IMR-90 (cell line): ENCODE measurements around the gene RIPK4. TPM values are rescaled to one million over a fixed set of nuclear protein-coding genes. Genes with fewer than 3 reads are reported as not detected.
A peak's percentile ranks its signal among the peaks of the same experiment; 100 is the strongest.

Experiments
- ATAC-seq: fragments of 200-7000 bp; cut with Tn5 transposase; 2 replicates; pipeline ENCODE4 v1.9.1; 2020; ENCODE audit warnings: low read depth, mild to moderate bottlenecking, moderate library complexity
- BruUV-seq: library from RNA; stranded (reverse); fragments of 400-500 nt; replicated peaks from 2 replicates; lab custom pipeline; 2021; lab: Mats Ljungman, UMichigan
- CTCF ChIA-PET: fragments of 300-600 bp; formaldehyde crosslinking; extraction: SDS; loops from one replicate; lab custom pipeline; 2021; ENCODE audit warnings: antibody characterized with exemption; lab: Yijun Ruan, JAX
- POLR2A ChIA-PET: fragments of 300-600 bp; sonication (Branson Sonifier 250); formaldehyde crosslinking; loops from one replicate; lab custom pipeline; 2022; ENCODE audit warnings: antibody characterized with exemption; ENCODE audit not compliant: unreplicated experiment; lab: Charles Lee
- DNase-seq: peaks from one replicate; pipeline ENCODE4 v3.0.0; 2013
- H2AFZ ChIP-seq: replicated peaks from 2 replicates; pipeline ENCODE3; 2013; ENCODE audit warnings: low read length, mild to moderate bottlenecking; ENCODE audit not compliant: poor library complexity
- H2AK5ac ChIP-seq: 2 replicates; pipeline ENCODE4 v1.6.1; 2013; ENCODE audit warnings: low read depth, low read length, inconsistent platforms
- H2AK9ac ChIP-seq: replicated peaks from 2 replicates; pipeline ENCODE3; 2013; ENCODE audit warnings: mild to moderate bottlenecking, low read depth, low read length, moderate library complexity; ENCODE audit not compliant: poor library complexity
- H2BK120ac ChIP-seq: 2 replicates; pipeline ENCODE4 v1.6.1; 2013; ENCODE audit warnings: low read depth, low read length, inconsistent platforms
- H2BK15ac ChIP-seq: 3 replicates; pipeline ENCODE4 v1.6.1; 2013; ENCODE audit warnings: low read depth, low read length, inconsistent platforms
- H2BK20ac ChIP-seq: 2 replicates; pipeline ENCODE4 v1.6.1; 2013; ENCODE audit warnings: low read depth, mild to moderate bottlenecking, inconsistent platforms, low read length, moderate library complexity
- H2BK5ac ChIP-seq: 2 replicates; pipeline ENCODE4 v1.6.1; 2013; ENCODE audit warnings: mild to moderate bottlenecking, low read depth, low read length, inconsistent platforms; ENCODE audit not compliant: poor library complexity, severe bottlenecking
- H3K14ac ChIP-seq: replicated peaks from 2 replicates; pipeline ENCODE4 v1.6.1; 2013; ENCODE audit warnings: low read depth, low read length, inconsistent platforms
- H3K18ac ChIP-seq: 2 replicates; pipeline ENCODE4 v1.6.1; 2013; ENCODE audit warnings: low read depth, low read length, control low read depth
- H3K23ac ChIP-seq: 2 replicates; pipeline ENCODE4 v1.6.1; 2013; ENCODE audit warnings: low read depth, low read length, inconsistent platforms
- H3K27ac ChIP-seq: 2 replicates; pipeline ENCODE4 v1.5.1; 2013; ENCODE audit warnings: mild to moderate bottlenecking, control low read depth, low read length; ENCODE audit not compliant: insufficient read depth
- H3K27me3 ChIP-seq: 2 replicates; pipeline ENCODE4 v1.6.1; 2013; ENCODE audit warnings: low read length; ENCODE audit not compliant: control insufficient read depth, insufficient read depth
- H3K36me3 ChIP-seq: 2 replicates; pipeline ENCODE4 v1.6.1; 2013; ENCODE audit warnings: low read length, mixed read lengths; ENCODE audit not compliant: control insufficient read depth, insufficient read depth
- H3K4ac ChIP-seq: 2 replicates; pipeline ENCODE4 v1.6.1; 2013; ENCODE audit warnings: low read depth, low read length, inconsistent platforms
- H3K4me1 ChIP-seq: 2 replicates; pipeline ENCODE4 v1.6.1; 2013; ENCODE audit warnings: low read length, mixed read lengths; ENCODE audit not compliant: control insufficient read depth, insufficient read depth
- H3K4me2 ChIP-seq: 2 replicates; pipeline ENCODE4 v1.6.1; 2013; ENCODE audit warnings: low read depth, mild to moderate bottlenecking, control low read depth, low read length, moderate library complexity
- H3K4me3 ChIP-seq: 2 replicates; pipeline ENCODE4 v1.5.1; 2013; ENCODE audit warnings: low read depth, mild to moderate bottlenecking, control low read depth, low read length, moderate library complexity; ENCODE audit not compliant: insufficient read depth
- H3K56ac ChIP-seq: 2 replicates; pipeline ENCODE4 v1.6.1; 2013; ENCODE audit warnings: low read length, inconsistent platforms; ENCODE audit not compliant: insufficient read depth; ENCODE audit errors: extremely low read depth
- H3K79me1 ChIP-seq, 2 experiments: 2 replicates each; pipeline ENCODE4 v1.6.1; 2013; ENCODE audit warnings: low read length in 2 of 2, inconsistent platforms in 1 of 2, low read depth in 1 of 2
- H3K9ac ChIP-seq: 2 replicates; pipeline ENCODE4 v1.6.1; 2013; ENCODE audit warnings: low read depth, low read length, control low read depth
- H3K9me1 ChIP-seq: 2 replicates; pipeline ENCODE4 v1.6.1; 2013; ENCODE audit warnings: low read length, inconsistent platforms; ENCODE audit not compliant: insufficient read depth
- H3K9me3 ChIP-seq: 2 replicates; pipeline ENCODE4 v1.6.1; 2013; ENCODE audit warnings: low read length; ENCODE audit not compliant: control insufficient read depth, insufficient read depth
- H4K20me1 ChIP-seq: 2 replicates; pipeline ENCODE4 v1.6.1; 2013; ENCODE audit warnings: low read length, inconsistent platforms; ENCODE audit not compliant: insufficient read depth
- H4K5ac ChIP-seq: 2 replicates; pipeline ENCODE4 v1.6.1; 2013; ENCODE audit warnings: mild to moderate bottlenecking, low read depth, low read length, control low read depth
- H4K8ac ChIP-seq, 2 experiments: 2 replicates each; pipeline ENCODE4 v1.6.1; 2013; ENCODE audit warnings: low read depth in 2 of 2, low read length in 2 of 2, control low read depth in 1 of 2, inconsistent platforms in 1 of 2
- H4K91ac ChIP-seq: 2 replicates; pipeline ENCODE4 v1.6.1; 2013; ENCODE audit warnings: low read depth, low read length, inconsistent platforms; ENCODE audit not compliant: insufficient read depth
- BHLHE40 ChIP-seq: fragments of 150-350 bp; IDR thresholded peaks from 2 replicates; pipeline ENCODE4 v1.6.1; 2016; ENCODE audit warnings: mild to moderate bottlenecking, low read depth, low read length
- CEBPB ChIP-seq: IDR thresholded peaks from 2 replicates; pipeline ENCODE4 v1.6.1; 2012; ENCODE audit warnings: low read depth, low read length, improper control_type of control experiment
- MAFK ChIP-seq: IDR thresholded peaks from 2 replicates; pipeline ENCODE4 v1.6.1; 2012; ENCODE audit warnings: low read depth, low read length, improper control_type of control experiment
- NFE2L2 ChIP-seq: fragments of 150-350 bp; IDR thresholded peaks from 2 replicates; pipeline ENCODE4 v1.6.1; 2016; ENCODE audit warnings: low read depth, mild to moderate bottlenecking, low read length
- WGBS, 2 experiments: methylation state at CpG; one replicate each; pipeline versions ENCODE4 v1.1.5 to v1.1.7; 2013; ENCODE audit warnings: missing lambda C conversion rate in 2 of 2; ENCODE audit not compliant: insufficient read length in 1 of 2; ENCODE audit errors: extremely low coverage in 2 of 2; 5-methylcytosine and 5-hydroxymethylcytosine counted together
- dilution Hi-C: fragments of 300-500 bp; cut with HindIII; formaldehyde crosslinking; loops from one replicate; pipeline ENCODE4 v1.14.3; 2018; ENCODE audit warnings: low sequenced_read_pairs; ENCODE audit not compliant: unreplicated experiment
- in situ Hi-C: fragments of 300-500 bp; cut with MboI; formaldehyde crosslinking; loops from 3 replicates; pipeline ENCODE4 v1.14.3; 2019; ENCODE audit warnings: low sequenced_read_pairs, inconsistent platforms, mixed read lengths
- intact Hi-C: fragments of 100-400 bp; cut with micrococcal nuclease; formaldehyde crosslinking; loops from 2 replicates; pipeline ENCODE4 v1.10.0; 2022
- polyA plus RNA-seq, 3 experiments: library from polyadenylated mRNA; depleted of rRNA; stranded (reverse); fragments of >200 nt; gene quantifications; 2 replicates each; pipeline ENCODE4 v1.2.3, GENCODE V29; 2012; ENCODE audit warnings: low replicate concordance in 1 of 3
- total RNA-seq: library from RNA; depleted of rRNA; stranded (reverse); fragments of >200 nt; gene quantifications from 2 replicates; pipeline ENCODE4 v1.2.3, GENCODE V29; 2012
- TF ChIP-seq, protein P1 (sequence below): fragments of 150-350 bp; IDR thresholded peaks from 2 replicates; pipeline ENCODE4 v1.6.1; 2017; ENCODE audit warnings: mild to moderate bottlenecking, antibody characterized with exemption, low read length, low read depth

Gene RIPK4
- total and polyA plus RNA-seq, 2 of the 4 experiments (the other 2 are of a cell fraction): under 0.01 to 0.03 TPM

GRCh38 chr21:41701749-41702148, 65.1 kb downstream of the RIPK4 start:
- TF ChIP-seq CEBPB: no peak
- TF ChIP-seq, protein P1, sequence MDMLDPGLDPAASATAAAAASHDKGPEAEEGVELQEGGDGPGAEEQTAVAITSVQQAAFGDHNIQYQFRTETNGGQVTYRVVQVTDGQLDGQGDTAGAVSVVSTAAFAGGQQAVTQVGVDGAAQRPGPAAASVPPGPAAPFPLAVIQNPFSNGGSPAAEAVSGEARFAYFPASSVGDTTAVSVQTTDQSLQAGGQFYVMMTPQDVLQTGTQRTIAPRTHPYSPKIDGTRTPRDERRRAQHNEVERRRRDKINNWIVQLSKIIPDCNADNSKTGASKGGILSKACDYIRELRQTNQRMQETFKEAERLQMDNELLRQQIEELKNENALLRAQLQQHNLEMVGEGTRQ: no peak
- TF ChIP-seq BHLHE40: no peak
- no peak for TF ChIP-seq MAFK
- TF ChIP-seq NFE2L2: peak; percentile 71; the same call in 1 of the 2 replicates
- Histone ChIP-seq H3K9me1 (no peaks in the 10 kb centered on the region), H4K8ac (no peak overlapping the region), H3K4ac (no peak overlapping the region), H2AFZ (peak overlapping the region; percentile 23), H3K27ac (no peak overlapping the region), H4K5ac (no peak overlapping the region), H2BK20ac (no peak overlapping the region), H2BK5ac (no peak overlapping the region), H2AK5ac (no peak overlapping the region), H3K27me3 (peaks cover 52% of the 10 kb centered on the region), H3K18ac (no peak overlapping the region), H2AK9ac (no peak overlapping the region), H3K14ac (no peak overlapping the region), H3K4me1 (no peaks in the 10 kb centered on the region), H3K4me3 (no peak overlapping the region), H3K9me3 (peaks cover 4% of the 10 kb centered on the region; the same call in 1 of the 2 replicates), H2BK15ac (no peak overlapping the region), H4K91ac (no peak overlapping the region), H3K36me3 (no peaks in the 10 kb centered on the region), H3K4me2 (no peak overlapping the region), H2BK120ac (no peak overlapping the region), H4K20me1 (no peaks in the 10 kb centered on the region), H3K23ac (no peak overlapping the region), H3K56ac (no peak overlapping the region), H3K79me1 (no peaks in the 10 kb centered on the region), H3K9ac (no peak overlapping the region)
- no CpG with 5 or more reads among the region's 10 CpGs for WGBS, 2 experiments
- CTCF ChIA-PET: no interaction called here
- intact Hi-C loops (no loop called here), in situ Hi-C loops (no loop called here), dilution Hi-C loops (no loop called here)
- POLR2A ChIA-PET: no interaction called here
- no TSS peak for BruUV-seq
- ATAC-seq (no peak), DNase-seq (peak; percentile 8)
